Gastrocnemius medialis (tissue), 4 donors: Measurements from ENCODE around the gene TMEM201. TPM values are rescaled to one million over a fixed set of nuclear protein-coding genes. Genes with fewer than 3 reads are reported as not detected.

Source experiments
- ATAC-seq, 2 donors: fragments of 150-250 bp; one replicate each; pipeline ENCODE4 v1.9.1; 2016
- DNase-seq, 2 donors: peaks; one replicate each; pipeline ENCODE4 v3.0.0-alpha.2; 2019
- H3K27ac ChIP-seq, 4 donors: fragments of 200-600 bp; sonication (generic); 1 replicate in 1 of 4; 2 replicates in 3 of 4; pipeline ENCODE4 v1.5.1; 2016 to 2018; ENCODE audit warnings: mild to moderate bottlenecking in 2 of 4, moderate library complexity in 1 of 4
- H3K27me3 ChIP-seq, 3 donors: fragments of 200-600 bp; sonication (generic) in 2 of 3; 1 replicate in 1 of 3; 2 replicates in 2 of 3; pipeline versions ENCODE4 v1.5.1 to v1.6.0; 2016 to 2019; ENCODE audit warnings: mild to moderate bottlenecking in 1 of 3, moderate library complexity in 1 of 3
- H3K36me3 ChIP-seq, 2 donors: fragments of 200-600 bp; sonication (generic) in 1 of 2; one replicate each; pipeline ENCODE4 v1.5.1; 2017 to 2018
- H3K4me1 ChIP-seq, 2 donors: fragments of 200-600 bp; sonication (generic) in 1 of 2; one replicate each; pipeline ENCODE4 v1.5.1; 2016 to 2017; ENCODE audit warnings: mild to moderate bottlenecking in 2 of 2
- H3K4me3 ChIP-seq, 4 donors: fragments of 200-600 bp; sonication (generic) in 3 of 4; 1 replicate in 1 of 4; 2 replicates in 3 of 4; pipeline ENCODE4 v1.5.1; 2016 to 2019; ENCODE audit warnings: mild to moderate bottlenecking in 2 of 4
- H3K9me3 ChIP-seq, 3 donors: fragments of 200-600 bp; sonication (generic) in 2 of 3; 1 replicate in 1 of 3; 2 replicates in 2 of 3; pipeline ENCODE4 v1.5.1; 2016 to 2019
- POLR2A ChIP-seq, 2 donors: fragments of 450-650 bp; IDR thresholded peaks; one replicate each; pipeline ENCODE4 v1.6.1; 2017; ENCODE audit warnings: antibody characterized with exemption in 2 of 2, mild to moderate bottlenecking in 2 of 2, moderate library complexity in 2 of 2
- in situ Hi-C, 4 donors: fragments of 200-750 bp; cut with MboI; loops; one replicate each; pipeline versions ENCODE4 v1.15.0 to v1.8.0; 2017; ENCODE audit warnings: low sequenced_read_pairs in 4 of 4
- intact Hi-C: fragments of 100-400 bp; cut with DNase I; formaldehyde crosslinking; loops from one replicate; pipeline ENCODE4 v1.15.1; 2023; ENCODE audit warnings: low total_unique reads
- total RNA-seq, 4 donors: library from RNA; depleted of rRNA; stranded (reverse); fragments of >200 nt; gene quantifications; one replicate each; pipeline versions ENCODE4 v1.1.0 to v1.2.3, GENCODE V29; 2016
- TF ChIP-seq, protein P1 (sequence below), 5 experiments: fragments of 450-650 bp in 3 of 5; fragments of 200-600 bp in 2 of 5; sonication (generic) in 2 of 5; IDR thresholded peaks in 4 of 5; conservative IDR thresholded peaks in 1 of 5; 1 replicate in 4 of 5; 2 replicates in 1 of 5; pipeline ENCODE4 v1.5.1; 2016 to 2019; ENCODE audit warnings: antibody characterized with exemption in 5 of 5, mild to moderate bottlenecking in 3 of 5, moderate library complexity in 3 of 5

The TMEM201 gene
- total RNA-seq, 4 donors from 2014 or later: 21.5 to 67.6 (median 31.7) TPM

- Histone ChIP-seq H3K27me3 (peaks cover 0 to 10% (median 0%) of the 10 kb centered on the region in 3 donors), H3K36me3 (no peaks in the 10 kb centered on the region), H3K27ac (no peak overlapping the region), H3K4me3 (no peak overlapping the region), H3K4me1 (peaks cover 0 to 5% of the 10 kb centered on the region in 2 donors), H3K9me3 (no peaks in the 10 kb centered on the region)
- in situ Hi-C loops (loop anchor here in 1 of 4 donors (5.0 to 25.0 kb wide), 2 partner anchors 239 to 809 kb away; partner anchors contain the start of gene CENPS), intact Hi-C loops (no loop called here)
- no peak for DNase-seq
- TF ChIP-seq POLR2A (IDR thresholded peaks at IDR 0.05): no peak
- TF ChIP-seq, protein P1, sequence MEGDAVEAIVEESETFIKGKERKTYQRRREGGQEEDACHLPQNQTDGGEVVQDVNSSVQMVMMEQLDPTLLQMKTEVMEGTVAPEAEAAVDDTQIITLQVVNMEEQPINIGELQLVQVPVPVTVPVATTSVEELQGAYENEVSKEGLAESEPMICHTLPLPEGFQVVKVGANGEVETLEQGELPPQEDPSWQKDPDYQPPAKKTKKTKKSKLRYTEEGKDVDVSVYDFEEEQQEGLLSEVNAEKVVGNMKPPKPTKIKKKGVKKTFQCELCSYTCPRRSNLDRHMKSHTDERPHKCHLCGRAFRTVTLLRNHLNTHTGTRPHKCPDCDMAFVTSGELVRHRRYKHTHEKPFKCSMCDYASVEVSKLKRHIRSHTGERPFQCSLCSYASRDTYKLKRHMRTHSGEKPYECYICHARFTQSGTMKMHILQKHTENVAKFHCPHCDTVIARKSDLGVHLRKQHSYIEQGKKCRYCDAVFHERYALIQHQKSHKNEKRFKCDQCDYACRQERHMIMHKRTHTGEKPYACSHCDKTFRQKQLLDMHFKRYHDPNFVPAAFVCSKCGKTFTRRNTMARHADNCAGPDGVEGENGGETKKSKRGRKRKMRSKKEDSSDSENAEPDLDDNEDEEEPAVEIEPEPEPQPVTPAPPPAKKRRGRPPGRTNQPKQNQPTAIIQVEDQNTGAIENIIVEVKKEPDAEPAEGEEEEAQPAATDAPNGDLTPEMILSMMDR (IDR thresholded peaks at IDR 0.05 in 4 of 5, conservative IDR thresholded peaks at IDR 0.05 in 1 of 5): no peak
- no peak for ATAC-seq
Observed at GRCh38 chr1:9628541-9629444, 40.1 kb downstream of the TMEM201 start.

DNA sequence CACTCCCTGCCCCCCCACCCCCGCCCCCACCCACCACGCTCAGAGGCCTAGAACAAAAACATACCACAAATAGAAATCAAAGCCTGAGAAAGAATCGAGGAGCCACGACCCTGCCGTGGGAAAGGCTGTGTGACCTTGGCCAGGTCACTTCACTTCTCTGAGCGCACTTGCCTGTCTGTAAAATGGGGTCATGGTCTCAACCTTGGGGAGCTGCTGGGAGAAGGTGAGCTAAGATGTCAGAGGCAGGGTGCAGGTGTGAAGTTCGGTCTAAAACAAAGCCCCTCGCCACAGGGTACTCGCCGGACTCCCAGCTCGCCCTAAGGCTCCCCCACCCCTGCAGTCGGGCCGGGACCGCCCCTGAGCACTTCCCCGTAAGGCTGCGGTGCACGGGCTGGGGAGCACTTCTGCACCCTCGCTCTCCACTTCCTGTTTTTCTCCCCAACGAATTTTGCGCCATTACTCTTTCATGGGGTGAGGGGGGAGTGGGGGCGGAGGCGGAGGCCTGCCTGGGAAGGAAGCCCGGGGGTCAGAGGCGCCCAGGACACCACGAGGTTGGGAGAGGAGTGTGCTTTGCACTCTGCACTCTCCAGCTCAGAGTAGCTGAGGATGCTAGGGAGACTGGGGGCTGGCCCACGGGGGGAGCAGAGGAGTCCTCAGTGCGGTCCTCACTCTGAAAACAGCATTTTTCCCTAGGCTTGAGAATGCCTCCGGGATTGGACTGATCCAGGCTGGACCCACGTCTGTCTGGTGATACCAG lies 40.9 kb downstream of the TMEM201 start:
- intact Hi-C loops: no loop called here
- in situ Hi-C loops: loop anchor here in 3 of 4 donors (5.0 to 25.0 kb wide), 3 partner anchors 235 to 808 kb away; partner anchors contain the start of gene CENPS (in 1 of the 3)
- ATAC-seq (no peak), DNase-seq (peak; percentile 39 to 42)
- peaks cover 0 to 10% (median 0%) of the 10 kb centered on the region in 3 donors for H3K27me3 ChIP-seq
- no peaks in the 10 kb centered on the region for H3K9me3 ChIP-seq
- TF ChIP-seq, protein P1 (IDR thresholded peaks at IDR 0.05 in 4 of 5, conservative IDR thresholded peaks at IDR 0.05 in 1 of 5): no peak
- no peak for TF ChIP-seq POLR2A (IDR thresholded peaks at IDR 0.05)
- H3K4me3 ChIP-seq: no peak overlapping the region
- H3K36me3 ChIP-seq: no peaks in the 10 kb centered on the region
- no peak overlapping the region for H3K27ac ChIP-seq
- peaks cover 0 to 5% of the 10 kb centered on the region in 2 donors for H3K4me1 ChIP-seq

DNA sequence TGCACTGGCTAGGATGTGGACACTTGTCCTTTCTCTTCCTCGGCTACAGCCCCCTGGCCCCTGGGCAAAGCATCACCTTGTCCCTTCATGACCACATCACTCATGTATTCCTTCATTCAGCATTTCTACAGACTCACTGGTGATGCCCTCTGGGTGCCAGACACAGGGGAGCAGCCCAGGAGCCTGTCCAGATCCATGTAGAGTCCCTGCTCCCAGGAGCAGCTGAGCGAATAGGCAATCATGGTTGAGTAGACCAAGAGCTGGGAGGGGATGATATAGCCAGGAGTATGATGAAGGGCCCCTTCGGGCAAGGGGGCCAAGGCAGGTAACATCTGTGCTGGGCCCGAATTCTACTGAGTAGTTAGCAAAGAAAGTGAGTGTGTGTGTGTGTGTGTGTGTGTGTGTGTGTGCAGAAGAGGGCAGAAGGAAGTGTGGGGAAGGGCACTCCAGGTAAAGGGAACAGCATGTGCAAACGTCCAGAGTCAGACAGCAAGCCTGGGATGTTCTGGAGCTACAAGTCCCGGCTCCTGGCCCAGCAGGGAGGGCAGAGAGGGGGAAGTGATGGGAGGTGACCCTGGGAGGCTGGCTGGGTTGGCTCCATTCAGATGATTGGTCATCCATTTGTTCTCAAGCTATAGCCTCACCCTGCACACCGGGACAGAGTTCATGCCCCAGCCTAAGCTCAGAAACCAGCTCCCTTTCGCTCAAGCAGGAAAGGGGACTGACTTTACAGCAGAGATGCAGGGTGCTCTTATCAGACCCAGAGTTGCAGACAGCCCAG lies 41.8 kb downstream of the TMEM201 start:
- ATAC-seq (no peak), DNase-seq (no peak)
- no peak overlapping the region for H3K27ac ChIP-seq
- TF ChIP-seq POLR2A (IDR thresholded peaks at IDR 0.05): no peak
- TF ChIP-seq, protein P1 (IDR thresholded peaks at IDR 0.05 in 4 of 5, conservative IDR thresholded peaks at IDR 0.05 in 1 of 5): no peak
- intact Hi-C loops (no loop called here), in situ Hi-C loops (loop anchor here in 3 of 4 donors (10.0 to 25.0 kb wide), 2 partner anchors 234 to 807 kb away; partner anchors contain the start of gene CENPS (in 1 of the 3))
- peaks cover 0 to 8% (median 0%) of the 10 kb centered on the region in 3 donors for H3K27me3 ChIP-seq
- no peaks in the 10 kb centered on the region for H3K9me3 ChIP-seq
- H3K4me3 ChIP-seq: no peak overlapping the region
- H3K4me1 ChIP-seq: peaks cover 0 to 5% of the 10 kb centered on the region in 2 donors
- H3K36me3 ChIP-seq: no peaks in the 10 kb centered on the region

- TF ChIP-seq POLR2A (IDR thresholded peaks at IDR 0.05): no peak
- TF ChIP-seq, protein P1 (IDR thresholded peaks at IDR 0.05 in 4 of 5, conservative IDR thresholded peaks at IDR 0.05 in 1 of 5): no peak
- in situ Hi-C loops (loop anchor here in 3 of 4 donors (10.0 to 25.0 kb wide), 2 partner anchors 233 to 806 kb away; partner anchors contain the start of gene CENPS (in 1 of the 3)), intact Hi-C loops (no loop called here)
- H3K27ac ChIP-seq: no peak overlapping the region
- no peak overlapping the region for H3K4me3 ChIP-seq
- H3K9me3 ChIP-seq: no peaks in the 10 kb centered on the region
- ATAC-seq: no peak
- no peaks in the 10 kb centered on the region for H3K27me3 ChIP-seq
- no peaks in the 10 kb centered on the region for H3K36me3 ChIP-seq
- no peak for DNase-seq
- peaks cover 0 to 5% of the 10 kb centered on the region in 2 donors for H3K4me1 ChIP-seq
Observed at GRCh38 chr1:9631613-9632012, 42.9 kb downstream of the TMEM201 start.
